NCI-H510A treated with DMSO at 0.1 percent for 48 hours (cell line): Measurements from ENCODE around the gene KIR2DL4.
"Not testable (repeated sequence)": the region's sequence is repeated elsewhere in the genome, so short reads cannot be mapped to it uniquely, and the experiment has no call there.

Experiments used
- DNase-seq: peaks from one replicate; lab custom pipeline; 2025; lab: John Stamatoyannopoulos, UW

The KIR2DL4 gene

DNA sequence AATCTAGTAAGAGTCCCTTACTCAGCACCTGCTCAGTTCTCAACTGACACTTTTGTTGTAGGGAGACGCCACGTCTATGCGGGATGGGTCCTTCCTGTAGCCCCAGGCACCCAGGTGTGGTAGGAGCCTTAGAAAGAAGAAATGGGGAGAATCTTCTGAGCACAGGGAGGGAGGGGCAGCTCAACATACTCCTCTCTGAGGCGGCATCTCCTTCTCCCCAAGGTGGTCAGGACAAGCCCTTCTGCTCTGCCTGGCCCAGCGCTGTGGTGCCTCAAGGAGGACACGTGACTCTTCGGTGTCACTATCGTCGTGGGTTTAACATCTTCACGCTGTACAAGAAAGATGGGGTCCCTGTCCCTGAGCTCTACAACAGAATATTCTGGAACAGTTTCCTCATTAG, 1.2 kb downstream of the KIR2DL4 start:
- DNase-seq: no peak

GRCh38 chr19:54805665-54806515, 2.5 kb downstream of the KIR2DL4 start:
- DNase-seq: no peak

DNA sequence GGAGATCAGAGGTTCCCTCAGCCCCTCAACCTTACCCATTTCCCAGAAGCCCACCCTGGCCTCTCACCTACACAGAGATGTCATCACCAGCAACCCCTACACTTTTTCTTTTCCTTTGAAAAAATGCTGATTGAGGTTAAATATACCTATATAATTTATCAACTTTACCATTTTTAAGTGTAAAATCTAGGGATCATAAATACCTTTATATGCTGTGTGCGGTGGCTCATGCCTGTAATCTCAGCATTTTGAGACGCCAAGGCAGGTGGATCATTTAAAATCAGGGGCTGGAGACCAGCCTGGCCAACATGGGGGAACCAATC, 3.1 kb downstream of the KIR2DL4 start:
- DNase-seq: no peak

DNA sequence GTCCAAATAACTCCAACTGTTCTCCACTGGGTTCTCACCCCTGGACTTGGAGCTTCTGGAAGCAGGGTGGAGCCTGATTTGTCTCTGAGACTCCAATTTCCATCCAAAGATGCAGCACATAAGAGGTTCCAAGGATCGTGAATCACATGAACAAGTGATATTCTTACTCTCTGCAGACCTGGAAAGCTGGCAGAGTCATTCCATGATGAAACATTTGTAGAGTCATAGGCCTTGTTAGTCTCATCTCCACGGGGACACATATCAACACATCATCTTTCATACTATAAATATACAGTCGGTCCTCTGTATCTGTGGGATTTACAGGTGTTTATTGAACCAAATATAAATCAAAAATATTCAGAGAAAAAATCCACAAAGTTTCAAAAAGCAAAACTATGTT, 11.2 kb downstream of the KIR2DL4 start:
- not testable (repeated sequence) for DNase-seq

GRCh38 chr19:54816251-54816650, 12.8 kb downstream of the KIR2DL4 start, which contains the start of gene KIR3DL1:
Gene KIR3DL1, plus strand, starts transcription at chr19:54816468.
- not testable (repeated sequence) for DNase-seq

- no peak for DNase-seq
Observed at GRCh38 chr19:54817670-54818536, 14.5 kb downstream of the KIR2DL4 start.

DNA sequence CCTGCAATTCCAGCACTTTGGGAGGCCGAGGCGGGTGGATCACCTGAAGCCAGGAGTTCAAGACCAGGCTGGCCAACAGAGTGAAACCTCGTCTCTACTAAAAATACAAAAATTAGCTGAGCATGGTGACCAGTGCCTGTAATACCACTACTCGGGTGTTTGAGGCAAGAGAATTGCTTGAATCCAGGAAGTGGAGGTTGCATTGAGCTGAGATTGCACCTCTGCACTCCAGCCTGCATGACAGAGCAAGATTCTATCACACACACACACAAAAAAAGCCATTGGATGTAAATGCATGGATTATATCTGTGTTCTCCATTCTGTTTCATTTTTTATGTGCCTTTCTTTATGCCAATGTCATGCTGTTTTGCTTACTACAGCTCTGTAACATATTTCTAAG, 21.0 kb downstream of the KIR2DL4 start:
- DNase-seq: not testable (repeated sequence)

- not testable (repeated sequence) for DNase-seq
Observed at GRCh38 chr19:54825326-54825725, 21.9 kb downstream of the KIR2DL4 start.

DNA sequence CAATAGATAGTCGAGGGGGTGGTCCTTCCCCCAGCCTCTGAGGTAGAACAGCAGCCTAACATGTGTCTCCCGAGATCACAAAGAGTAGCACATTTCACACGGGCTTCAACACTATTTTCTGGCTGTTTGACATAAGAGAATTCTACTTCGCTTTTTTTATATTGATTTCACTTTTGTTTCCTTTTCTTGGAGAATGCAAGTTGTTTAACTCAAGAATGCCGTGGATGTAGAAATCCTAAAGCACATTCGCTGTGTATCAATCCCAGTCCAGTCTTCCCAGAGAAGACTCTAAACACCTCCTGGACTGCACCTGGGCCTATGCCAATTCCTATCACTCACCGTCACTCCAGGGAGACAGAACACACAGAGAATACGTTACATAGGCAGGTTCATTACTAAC, 24.7 kb downstream of the KIR2DL4 start:
- not testable (repeated sequence) for DNase-seq

GRCh38 chr19:54832496-54832895, 29.1 kb downstream of the KIR2DL4 start, which contains the start of gene KIR2DS4:
Gene KIR2DS4, plus strand, starts transcription at chr19:54832676.
- DNase-seq: not testable (repeated sequence)

GRCh38 chr19:54835126-54835525, 31.7 kb downstream of the KIR2DL4 start:
- DNase-seq: not testable (repeated sequence)

- DNase-seq: not testable (repeated sequence)
Observed at GRCh38 chr19:54837522-54837921, 34.1 kb downstream of the KIR2DL4 start.

GRCh38 chr19:54843171-54843570, 39.8 kb downstream of the KIR2DL4 start:
- DNase-seq: not testable (repeated sequence)

GRCh38 chr19:54850061-54850640, 46.7 kb downstream of the KIR2DL4 start, which contains the start of gene KIR3DL2:
Gene KIR3DL2, plus strand, starts transcription at chr19:54850443. Its CDS starts 33 bp downstream, at chr19:54850476.
- DNase-seq: not testable (repeated sequence)

DNA sequence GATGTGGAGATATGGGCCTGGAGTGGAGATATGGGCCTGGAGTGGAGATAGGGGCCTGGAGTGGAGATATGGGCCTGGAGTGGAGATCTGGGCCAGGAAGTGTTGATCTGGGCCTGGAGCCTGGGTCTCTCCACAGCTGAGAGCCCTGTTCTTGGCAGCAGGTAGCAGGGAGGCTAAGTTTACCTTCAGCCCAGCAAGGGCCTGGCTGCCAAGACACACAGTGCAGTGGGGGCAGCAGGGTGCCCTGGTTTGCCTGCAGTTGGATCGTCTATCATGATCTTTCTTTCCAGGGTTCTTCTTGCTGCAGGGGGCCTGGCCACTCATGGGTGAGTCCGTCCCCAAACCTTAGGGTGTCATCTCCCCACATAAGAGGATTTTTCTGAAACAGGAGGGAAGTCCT, 47.5 kb downstream of the KIR2DL4 start:
- no peak for DNase-seq

DNA sequence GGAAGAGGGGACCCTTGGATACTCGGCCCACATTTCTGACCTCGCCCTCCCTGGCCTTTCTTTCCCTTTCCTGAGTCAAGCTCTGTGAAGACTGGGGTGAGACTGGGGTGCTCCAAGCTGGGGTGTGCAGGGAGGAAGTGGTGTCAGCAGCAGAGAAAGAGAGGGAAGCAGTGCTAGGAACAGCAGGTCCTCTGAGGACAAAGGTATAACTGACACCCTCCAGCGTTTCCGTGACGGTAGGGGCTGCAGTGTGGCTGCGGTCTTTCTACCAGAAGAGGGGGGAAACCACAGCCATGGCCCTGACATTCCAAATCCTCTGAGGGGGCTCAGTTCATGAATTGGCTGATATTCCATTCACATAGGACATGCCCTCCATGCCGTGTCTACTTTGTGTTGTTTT, 47.9 kb downstream of the KIR2DL4 start:
- DNase-seq: no peak

GRCh38 chr19:54855241-54855640, 51.8 kb downstream of the KIR2DL4 start:
- not testable (repeated sequence) for DNase-seq

- not testable (repeated sequence) for DNase-seq
Observed at GRCh38 chr19:54858476-54858875, 55.1 kb downstream of the KIR2DL4 start.

DNA sequence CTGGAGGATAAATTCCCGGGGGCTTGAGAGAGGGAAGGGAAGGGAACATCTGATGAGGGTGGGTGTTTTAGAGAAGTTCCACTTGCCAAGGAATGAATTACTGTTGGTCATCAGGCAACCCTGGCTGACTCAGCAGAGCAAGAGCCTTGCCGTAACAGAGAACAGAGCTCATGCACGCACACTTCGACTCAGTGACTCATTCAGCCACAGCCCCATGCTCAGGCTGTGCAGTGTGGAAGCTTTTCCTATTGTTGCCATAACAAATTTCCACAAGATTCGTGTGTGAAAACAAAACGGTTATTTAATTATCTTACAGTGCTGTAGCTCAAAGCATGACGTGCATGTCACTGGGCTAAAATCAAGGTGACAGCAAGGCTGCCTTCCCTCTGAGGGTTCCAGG, 56.0 kb downstream of the KIR2DL4 start:
- not testable (repeated sequence) for DNase-seq

DNA sequence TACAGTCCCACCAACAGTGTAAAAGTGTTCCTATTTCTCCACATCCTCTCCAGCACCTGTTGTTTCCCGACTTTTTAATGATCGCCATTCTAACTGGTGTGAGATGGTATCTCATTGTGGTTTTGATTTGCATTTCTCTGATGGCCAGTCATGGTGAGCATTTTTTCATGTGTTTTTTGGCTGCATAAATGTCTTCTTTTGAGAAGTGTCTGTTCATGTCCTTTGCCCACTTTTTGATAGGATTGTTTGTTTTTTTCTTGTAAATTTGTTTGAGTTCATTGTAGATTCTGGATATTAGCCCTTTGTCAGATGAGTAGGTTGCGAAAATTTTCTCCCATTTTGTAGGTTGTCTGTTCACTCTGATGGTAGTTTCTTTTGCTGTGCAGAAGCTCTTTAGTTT, 60.0 kb downstream of the KIR2DL4 start:
- DNase-seq: not testable (repeated sequence)
